NCI-H345 (cell line): Measurements from ENCODE around the gene TTC39B.

Experiments
- DNase-seq: peaks from one replicate; lab custom pipeline; 2025; lab: John Stamatoyannopoulos, UW

Gene TTC39B

DNA sequence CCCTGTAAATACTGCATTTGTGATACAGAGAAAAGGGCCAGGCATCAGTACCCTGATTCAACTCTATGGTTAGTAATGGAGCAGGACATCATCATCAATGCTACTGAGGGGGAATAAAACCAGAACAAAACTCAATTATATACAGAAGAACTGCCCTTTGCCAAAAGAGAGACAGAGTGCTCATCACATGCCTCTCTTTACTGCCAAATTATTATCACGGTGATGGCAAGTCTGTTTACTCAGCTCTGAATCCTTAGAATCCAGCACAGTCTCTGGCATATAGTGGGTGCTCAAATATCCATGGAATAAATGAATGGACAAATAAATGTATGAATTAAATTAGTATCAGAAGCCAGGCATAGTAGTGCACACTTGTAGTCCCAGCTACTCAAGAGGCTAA, 130.2 kb downstream of the TTC39B start:
- DNase-seq: no peak

- DNase-seq: no peak
These were observed 143.1 kb downstream of the TTC39B start for GRCh38 chr9:15163931-15164330.

DNA sequence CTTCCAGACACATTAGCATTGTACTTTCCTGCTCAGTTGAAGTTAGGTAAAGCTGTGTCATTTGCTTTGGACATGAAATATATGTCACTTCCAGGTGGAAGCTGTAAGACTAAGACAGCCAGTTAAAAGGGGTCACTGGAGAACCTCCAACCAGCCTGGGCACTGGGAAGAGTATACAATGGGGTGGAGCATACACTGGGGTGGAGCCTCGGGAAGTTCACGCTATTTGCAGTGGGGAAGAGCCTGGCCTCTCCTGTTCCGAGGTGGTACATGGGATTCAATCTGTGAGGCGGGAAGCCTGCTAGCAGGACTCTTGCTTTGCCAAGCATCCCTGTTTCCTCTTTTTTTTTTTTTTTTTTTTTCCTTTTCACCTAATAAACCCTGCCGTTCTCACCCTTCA, 145.3 kb downstream of the TTC39B start:
- no peak for DNase-seq

DNA sequence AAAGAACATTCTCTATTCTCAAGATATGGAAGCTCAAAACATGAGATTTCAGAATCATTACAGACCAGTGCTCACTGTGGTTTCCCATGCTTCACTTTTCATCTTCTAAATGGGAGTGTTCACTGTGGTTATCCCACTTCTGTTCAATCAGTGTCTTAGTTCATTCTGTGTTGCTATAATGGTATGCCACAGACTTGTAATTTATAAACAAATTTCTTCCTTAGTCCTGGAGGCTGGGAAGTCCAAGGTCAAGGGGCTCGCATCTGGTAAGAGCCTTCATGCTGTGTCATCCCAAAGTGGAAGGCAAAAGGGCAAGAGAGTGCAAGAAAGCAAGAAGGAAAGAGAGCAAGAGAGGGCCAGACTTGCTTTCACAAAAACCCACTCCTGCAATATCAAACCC, 146.3 kb downstream of the TTC39B start:
- no peak for DNase-seq

GRCh38 chr9:15158064-15158463, 149.0 kb downstream of the TTC39B start:
- DNase-seq: no peak

GRCh38 chr9:15157381-15157780, 149.6 kb downstream of the TTC39B start:
- no peak for DNase-seq

- DNase-seq: no peak
These were observed 150.8 kb downstream of the TTC39B start for GRCh38 chr9:15156241-15156640.

GRCh38 chr9:15155826-15156225, 151.2 kb downstream of the TTC39B start:
- no peak for DNase-seq

DNA sequence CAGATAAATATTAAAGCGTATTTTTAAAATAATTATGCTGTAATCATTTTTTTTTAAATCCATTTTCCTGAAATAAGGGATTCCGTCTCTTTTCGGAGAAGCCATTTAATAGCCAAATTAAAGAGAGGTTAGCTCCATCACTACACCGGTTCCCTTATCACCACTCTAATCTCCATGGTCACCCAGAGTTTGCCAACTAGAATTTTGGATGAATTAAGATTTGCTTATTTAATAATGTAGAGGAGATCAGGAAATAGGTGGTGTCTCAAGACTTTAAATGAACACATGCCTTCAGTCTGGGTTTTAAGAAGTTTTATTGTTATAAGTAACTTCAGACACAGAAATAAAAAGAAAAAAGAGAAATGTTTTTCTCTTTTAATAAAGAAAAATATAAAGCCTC, 151.7 kb downstream of the TTC39B start:
- no peak for DNase-seq

- DNase-seq: no peak
These were observed 152.3 kb downstream of the TTC39B start for GRCh38 chr9:15154677-15155076.

GRCh38 chr9:15153961-15154360, 153.1 kb downstream of the TTC39B start:
- no peak for DNase-seq

GRCh38 chr9:15150939-15151338, 156.1 kb downstream of the TTC39B start:
- no peak for DNase-seq

- no peak for DNase-seq
These were observed 157.6 kb downstream of the TTC39B start for GRCh38 chr9:15149450-15149849.

DNA sequence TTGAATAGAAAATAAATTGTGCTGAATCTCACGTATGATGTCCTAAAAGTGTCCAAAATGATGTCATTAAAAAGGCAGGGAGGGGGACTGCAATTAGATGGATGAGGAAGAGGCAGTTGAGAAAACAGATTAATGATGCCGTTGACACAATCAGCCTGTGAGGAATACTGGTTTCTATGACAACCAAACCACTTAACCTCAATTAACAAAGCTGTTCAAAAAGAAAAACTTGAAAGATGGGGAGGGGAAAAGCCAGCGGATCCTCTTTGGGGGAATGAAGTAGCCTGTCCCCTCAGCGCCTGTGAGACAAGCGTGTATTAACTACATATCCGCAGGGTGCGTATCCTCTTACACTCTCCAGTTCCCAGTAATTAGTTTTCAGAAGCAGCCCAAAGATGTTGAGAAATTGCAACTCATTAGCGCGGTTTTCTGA, 160.7 kb downstream of the TTC39B start:
- no peak for DNase-seq

DNA sequence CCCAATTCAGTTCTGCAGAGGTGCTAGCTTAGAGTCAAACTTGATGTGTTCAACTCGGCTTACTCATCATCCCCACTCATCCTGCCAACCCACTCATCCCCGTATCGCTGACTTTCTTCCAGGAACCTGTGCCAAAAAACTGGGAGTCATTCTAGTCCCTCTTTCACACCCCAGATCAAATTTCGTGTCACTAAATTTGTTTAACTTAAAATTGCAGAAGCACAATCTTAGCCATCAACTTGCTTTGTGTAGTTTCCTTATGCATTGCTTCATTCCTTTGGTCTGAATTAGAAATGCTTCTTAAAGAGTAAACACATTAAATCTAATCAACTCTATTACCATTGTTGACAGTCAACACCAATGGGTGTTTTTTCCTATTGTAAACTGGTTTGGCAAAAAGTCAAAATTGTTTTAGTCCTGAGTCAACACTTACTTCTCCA, 162.4 kb downstream of the TTC39B start:
- peak; percentile 73 for DNase-seq

- DNase-seq: peak; percentile 29
These were observed 164.0 kb downstream of the TTC39B start for GRCh38 chr9:15142878-15143534.

DNA sequence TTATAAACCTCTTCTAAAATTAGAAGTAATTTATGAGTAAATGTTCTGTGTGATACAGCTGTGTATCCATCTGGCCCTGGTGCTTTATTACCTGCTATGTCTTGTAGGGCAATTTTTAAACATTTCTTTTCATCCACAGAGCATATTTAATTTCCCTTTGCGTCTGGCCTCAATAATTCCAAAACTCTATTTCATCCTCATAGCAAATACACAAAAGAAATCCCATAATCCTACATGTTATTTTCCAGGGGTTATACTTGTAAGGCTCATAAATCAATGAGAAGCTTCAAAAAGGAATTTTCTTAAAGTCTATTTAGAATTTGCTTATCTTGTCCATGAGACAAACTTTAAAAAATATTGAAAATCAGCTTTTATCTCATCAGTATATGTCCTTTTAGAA, 167.0 kb downstream of the TTC39B start:
- DNase-seq: no peak

DNA sequence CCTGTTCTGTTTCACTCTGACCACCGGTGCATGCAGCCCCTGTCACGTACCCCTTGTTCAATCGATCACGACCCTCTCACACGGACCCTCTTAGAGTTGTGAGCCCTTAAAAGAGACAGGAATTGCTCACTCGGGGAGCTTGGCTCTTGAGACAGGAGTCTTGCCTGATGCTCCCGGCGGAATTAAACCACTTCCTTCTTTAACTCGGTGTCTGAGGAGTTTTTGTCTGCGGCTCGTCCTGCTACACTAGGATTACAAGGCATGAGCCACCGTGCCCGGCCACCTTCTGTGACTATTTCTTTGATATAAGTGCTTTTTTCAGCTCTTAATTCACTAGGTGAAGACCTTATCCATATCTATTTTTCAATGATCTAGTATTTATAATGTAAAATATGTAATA, 167.5 kb downstream of the TTC39B start:
- no peak for DNase-seq

- DNase-seq: no peak
These were observed 168.7 kb downstream of the TTC39B start for GRCh38 chr9:15138357-15138686.

- no peak for DNase-seq
These were observed 169.2 kb downstream of the TTC39B start for GRCh38 chr9:15137658-15138356.

DNA sequence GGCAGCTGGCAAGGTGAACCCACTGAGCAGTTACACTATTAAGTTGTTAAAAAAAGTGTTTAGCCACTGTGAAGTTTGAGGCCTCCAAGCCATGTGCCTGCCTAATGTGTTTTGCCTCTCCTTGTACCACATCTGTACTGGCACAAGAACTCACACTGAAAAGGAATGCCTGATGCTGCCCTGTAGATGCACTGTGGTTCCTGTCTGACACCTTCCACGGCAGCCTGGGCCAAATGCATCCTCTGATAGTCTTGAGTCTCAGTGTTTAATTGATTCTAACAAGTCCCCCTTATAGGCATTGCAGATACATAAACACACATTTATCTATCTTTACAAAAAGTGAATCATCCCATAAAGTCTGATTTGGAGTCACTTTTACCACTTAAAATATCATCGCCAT, 169.9 kb downstream of the TTC39B start:
- no peak for DNase-seq

DNA sequence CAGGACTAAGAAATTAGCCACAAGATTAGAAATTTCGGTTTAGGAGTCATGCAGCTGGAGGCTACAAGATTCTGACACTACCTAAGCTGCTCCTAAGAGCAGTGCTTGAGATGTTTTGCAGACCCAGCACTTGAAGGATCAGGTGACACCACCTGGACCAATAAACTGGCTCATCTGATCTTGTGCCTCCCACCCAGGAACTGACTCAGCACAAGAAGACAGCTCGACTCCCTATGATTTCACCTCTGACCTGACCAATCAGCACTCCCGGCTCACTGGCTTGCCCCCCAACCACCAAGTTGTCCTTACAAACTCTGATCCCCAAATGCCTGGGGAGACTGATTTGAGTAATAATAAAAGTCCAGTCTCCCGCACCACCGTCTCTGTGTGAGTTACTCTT, 170.4 kb downstream of the TTC39B start:
- no peak for DNase-seq

- peak; percentile 76 for DNase-seq
These were observed 171.7 kb downstream of the TTC39B start for GRCh38 chr9:15135164-15135792.
